GM23338 (cell line): ENCODE results near the gene SBF1. TPM values are rescaled to one million over a fixed set of nuclear protein-coding genes. Genes with fewer than 3 reads are reported as not detected.

ENCODE experiments used
- ATAC-seq: fragments of 200-7000 bp; cut with Tn5 transposase; 3 replicates; pipeline ENCODE4 v1.9.1; 2020
- DNase-seq: peaks from one replicate; pipeline ENCODE4 v3.0.0-alpha.2; 2015; ENCODE audit warnings: low spot score
- H2AFZ ChIP-seq: fragments of 200-600 bp; sonication (generic); 2 replicates; pipeline ENCODE4 v1.8.0; 2016; ENCODE audit warnings: antibody characterized with exemption, mild to moderate bottlenecking, moderate library complexity
- H3F3A ChIP-seq: fragments of 200-600 bp; sonication (generic); replicated peaks from 2 replicates; pipeline ENCODE4 v1.8.0; 2017; ENCODE audit warnings: antibody characterized with exemption, mixed run types, low read depth
- H3K27ac ChIP-seq: fragments of 200-600 bp; sonication (generic); 2 replicates; pipeline ENCODE4 v1.6.1; 2016; ENCODE audit warnings: low read depth
- H3K27me3 ChIP-seq: fragments of 200-600 bp; sonication (generic); 2 replicates; pipeline ENCODE4 v1.8.0; 2016; ENCODE audit warnings: mild to moderate bottlenecking, mixed run types, moderate library complexity; ENCODE audit not compliant: insufficient read depth
- H3K36me3 ChIP-seq: fragments of 200-600 bp; sonication (generic); 2 replicates; pipeline ENCODE4 v1.8.0; 2016; ENCODE audit warnings: mild to moderate bottlenecking; ENCODE audit not compliant: insufficient read depth
- H3K4me1 ChIP-seq: fragments of 200-600 bp; sonication (generic); 2 replicates; pipeline ENCODE4 v1.8.0; 2016; ENCODE audit warnings: mild to moderate bottlenecking, moderate library complexity; ENCODE audit not compliant: insufficient read depth
- H3K4me2 ChIP-seq: fragments of 200-600 bp; sonication (generic); 2 replicates; pipeline ENCODE4 v1.7.1; 2017; ENCODE audit warnings: mixed run types
- H3K4me3 ChIP-seq: fragments of 200-600 bp; sonication (generic); 2 replicates; pipeline ENCODE4 v1.6.1; 2016; ENCODE audit warnings: mixed run types
- H3K79me2 ChIP-seq: fragments of 200-600 bp; sonication (generic); replicated peaks from 2 replicates; pipeline ENCODE4 v1.8.0; 2017; ENCODE audit warnings: mild to moderate bottlenecking; ENCODE audit not compliant: insufficient read depth
- H3K9me2 ChIP-seq: fragments of 200-600 bp; sonication (generic); 2 replicates; pipeline ENCODE4 v1.8.0; 2017; ENCODE audit not compliant: insufficient read depth
- H4K20me1 ChIP-seq: fragments of 200-600 bp; sonication (generic); replicated peaks from 2 replicates; pipeline ENCODE4 v1.8.0; 2017; ENCODE audit warnings: mild to moderate bottlenecking; ENCODE audit not compliant: insufficient read depth
- H3K27ac Mint-ChIP-seq: 2 replicates; pipeline ENCODE4 v1.8.0; 2020; ENCODE audit warnings: inconsistent platforms, mild to moderate bottlenecking, moderate library complexity, mixed read lengths
- H3K27me3 Mint-ChIP-seq: 3 replicates; pipeline ENCODE4 v1.8.0; 2022; ENCODE audit warnings: low read depth, mild to moderate bottlenecking, moderate library complexity, mixed read lengths, inconsistent platforms; ENCODE audit not compliant: insufficient read depth, poor library complexity
- H3K36me3 Mint-ChIP-seq: 3 replicates; pipeline ENCODE4 v1.8.0; 2021; ENCODE audit warnings: low read depth, mild to moderate bottlenecking, inconsistent platforms, moderate library complexity, mixed read lengths
- H3K4me1 Mint-ChIP-seq: 3 replicates; pipeline ENCODE4 v1.8.0; 2020; ENCODE audit warnings: mild to moderate bottlenecking, inconsistent platforms, mixed read lengths
- H3K4me3 Mint-ChIP-seq: 3 replicates; pipeline ENCODE4 v1.8.0; 2021; ENCODE audit warnings: moderate library complexity, mild to moderate bottlenecking, inconsistent platforms, mixed read lengths
- H3K9me3 Mint-ChIP-seq: 3 replicates; pipeline ENCODE4 v1.8.0; 2020; ENCODE audit warnings: moderate library complexity, mild to moderate bottlenecking, inconsistent platforms, mixed read lengths
- CREB1 ChIP-seq: fragments of 250-450 bp; sonication (Bioruptor Pico); IDR thresholded peaks from 2 replicates; pipeline ENCODE4 v1.5.0; 2020; ENCODE audit warnings: low read depth, mild to moderate bottlenecking, moderate library complexity
- CTCF ChIP-seq, 2 experiments: fragments of 200-600 bp in 1 of 2; sonication (generic) in 1 of 2; conservative IDR thresholded peaks; 2 replicates each; pipeline versions ENCODE4 v1.5.1 to v1.6.1; 2016 to 2017; ENCODE audit warnings: antibody characterized with exemption in 2 of 2, low read depth in 2 of 2, mild to moderate bottlenecking in 2 of 2, moderate library complexity in 1 of 2
- ETS1 ChIP-seq: IDR thresholded peaks from 2 replicates; pipeline ENCODE4 v1.6.1; 2016; ENCODE audit warnings: antibody characterized with exemption
- EZH2phosphoT487 ChIP-seq: fragments of 200-600 bp; sonication (generic); IDR thresholded peaks from one replicate; pipeline ENCODE4 v1.8.1; 2018; ENCODE audit warnings: antibody characterized with exemption; ENCODE audit not compliant: unreplicated experiment
- JUNB ChIP-seq: IDR thresholded peaks from one replicate; pipeline ENCODE4 v1.6.1; 2016; ENCODE audit warnings: antibody characterized with exemption; ENCODE audit not compliant: unreplicated experiment
- NANOG ChIP-seq: IDR thresholded peaks from 2 replicates; pipeline ENCODE4 v1.6.1; 2016; ENCODE audit warnings: antibody characterized with exemption, borderline replicate concordance
- POLR2AphosphoS5 ChIP-seq: IDR thresholded peaks from 2 replicates; pipeline ENCODE4 v1.6.1; 2016; ENCODE audit warnings: antibody characterized with exemption, low read depth
- STAT1 ChIP-seq: IDR thresholded peaks from one replicate; pipeline ENCODE4 v1.6.1; 2016; ENCODE audit warnings: antibody characterized with exemption; ENCODE audit not compliant: unreplicated experiment
- ZNF114 ChIP-seq: fragments of 250-450 bp; sonication (Bioruptor Pico); IDR thresholded peaks from 2 replicates; pipeline ENCODE4 v1.5.0; 2020; ENCODE audit warnings: mild to moderate bottlenecking, moderate library complexity
- polyA plus RNA-seq: library from polyadenylated mRNA; unstranded; fragments of >200 nt; fragmentation: Nextera tagmentation; extraction: Ambion mirVana; gene quantifications from 2 replicates; pipeline ENCODE4 v1.2.1, GENCODE V29; 2016
- total RNA-seq: library from RNA; depleted of rRNA; stranded (reverse); fragments of >200 nt; shearing (Covaris generic); gene quantifications from 2 replicates; pipeline ENCODE4 v1.2.3, GENCODE V29; 2014

Gene SBF1
- total and polyA plus RNA-seq, 2 experiments from 2014 or later = 26.5 to 85.4 TPM

GRCh38 chr22:50400406-50400805 lies 74.4 kb downstream of the SBF1 start:
- Mint-ChIP-seq H3K27me3 (peaks cover 10% of the 10 kb centered on the region), H3K4me1 (peaks cover 17% of the 10 kb centered on the region), H3K9me3 (no peaks in the 10 kb centered on the region), H3K4me3 (no peak overlapping the region), H3K36me3 (peaks cover 4% of the 10 kb centered on the region; the same call in 2 of the 3 replicates), H3K27ac (no peak overlapping the region)
- no peak for TF ChIP-seq NANOG
- no peak for TF ChIP-seq ZNF114 (CRISPR knock-in tag)
- TF ChIP-seq POLR2AphosphoS5 = no peak
- TF ChIP-seq EZH2phosphoT487 = no peak
- no peak for TF ChIP-seq CREB1 (CRISPR knock-in tag)
- no peak for TF ChIP-seq STAT1
- TF ChIP-seq JUNB = no peak
- TF ChIP-seq ETS1 = no peak
- Histone ChIP-seq H2AFZ (no peak overlapping the region), H3K36me3 (no peaks in the 10 kb centered on the region), H4K20me1 (peaks cover 5% of the 10 kb centered on the region; the same call in 1 of the 2 replicates), H3K79me2 (peaks cover 2% of the 10 kb centered on the region; the same call in 1 of the 2 replicates), H3K27me3 (no peaks in the 10 kb centered on the region), H3F3A (peaks cover 9% of the 10 kb centered on the region; the same call in 1 of the 2 replicates), H3K9me2 (no peaks in the 10 kb centered on the region), H3K4me3 (no peak overlapping the region), H3K4me1 (0 out of 2 replicates have a peak, but pooled peaks cover 6% of the 10 kb centered on the region), H3K4me2 (no peak overlapping the region), H3K27ac (no peak overlapping the region)
- ATAC-seq (no peak), DNase-seq (no peak)

- H3K4me3 Mint-ChIP-seq = no peak overlapping the region
- H3K27ac Mint-ChIP-seq = peak overlapping the region; percentile 92
These were observed 75.0 kb downstream of the SBF1 start for GRCh38 chr22:50399751-50400331.

More at GRCh38 chr22:50399751-50400331, 75.0 kb downstream of the SBF1 start:
- Histone ChIP-seq H3K36me3 (no peaks in the 10 kb centered on the region), H3K4me3 (no peak overlapping the region), H3K27ac (peak overlapping the region; percentile 59; the same call in 1 of the 2 replicates), H4K20me1 (peaks cover 5% of the 10 kb centered on the region; the same call in 1 of the 2 replicates), H3K4me2 (no peak overlapping the region), H2AFZ (no peak overlapping the region), H3F3A (peaks cover 9% of the 10 kb centered on the region; the same call in 1 of the 2 replicates), H3K9me2 (no peaks in the 10 kb centered on the region), H3K27me3 (no peaks in the 10 kb centered on the region), H3K4me1 (0 out of 2 replicates have a peak, but pooled peaks cover 6% of the 10 kb centered on the region), H3K79me2 (peaks cover 2% of the 10 kb centered on the region; the same call in 1 of the 2 replicates)
- H3K4me1 Mint-ChIP-seq = peaks cover 19% of the 10 kb centered on the region
- peak; percentile 70 for DNase-seq
- TF ChIP-seq CREB1 (CRISPR knock-in tag) (0 out of 2 replicates have a peak, but pooled peaks have one; percentile 12), CTCF (conservative IDR thresholded peaks at IDR 0.05; ENCODE audit: low read depth in 2 of 2) (peak; percentile 61 to 88), ETS1 (no peak)
- ATAC-seq = peak; percentile 98
- peaks cover 10% of the 10 kb centered on the region for H3K27me3 Mint-ChIP-seq
- peaks cover 6% of the 10 kb centered on the region for H3K36me3 Mint-ChIP-seq
- no peaks in the 10 kb centered on the region for H3K9me3 Mint-ChIP-seq
